KG1 (cell line): ENCODE data around the gene RAB44.
A peak's percentile ranks its signal among the peaks of the same experiment; 100 is the strongest.

ENCODE experiments used
- DNase-seq: peaks from one replicate; lab custom pipeline; 2025; lab: John Stamatoyannopoulos, UW

Gene RAB44

GRCh38 chr6:36669002-36669401 is 28.6 kb upstream of the RAB44 start:
- DNase-seq, result no peak

GRCh38 chr6:36670271-36670670 is 27.4 kb upstream of the RAB44 start:
- DNase-seq, result no peak

GRCh38 chr6:36671687-36672375 is 25.8 kb upstream of the RAB44 start:
- DNase-seq, result no peak

GRCh38 chr6:36673882-36674281 is 23.7 kb upstream of the RAB44 start:
- no peak for DNase-seq

GRCh38 chr6:36674942-36675341 is 22.7 kb upstream of the RAB44 start:
- DNase-seq, result no peak

- DNase-seq, result no peak
Measured at GRCh38 chr6:36676141-36677058, 21.2 kb upstream of the RAB44 start.

GRCh38 chr6:36677059-36677749 is 20.4 kb upstream of the RAB44 start:
- no peak for DNase-seq

GRCh38 chr6:36677753-36678487 is 19.7 kb upstream of the RAB44 start:
- no peak for DNase-seq

- DNase-seq, result peak; percentile 21
Measured at GRCh38 chr6:36678488-36679042, 19.1 kb upstream of the RAB44 start, which contains the start of gene CDKN1A. CDKN1A (plus strand) TSS chr6:36678714; CDS start chr6:36684102, 5,388 bp downstream.

- no peak for DNase-seq
Measured at GRCh38 chr6:36679043-36679833, 18.4 kb upstream of the RAB44 start.

GRCh38 chr6:36682328-36683144 is 15.1 kb upstream of the RAB44 start:
- peak; percentile 48 for DNase-seq

GRCh38 chr6:36683145-36683655 is 14.4 kb upstream of the RAB44 start:
- no peak for DNase-seq

GRCh38 chr6:36683656-36684446 is 13.8 kb upstream of the RAB44 start:
- DNase-seq, result no peak

GRCh38 chr6:36684447-36684812 is 13.2 kb upstream of the RAB44 start:
- DNase-seq, result no peak

GRCh38 chr6:36685166-36685924 is 12.3 kb upstream of the RAB44 start:
- DNase-seq, result no peak

- no peak for DNase-seq
Measured at GRCh38 chr6:36685926-36686667, 11.5 kb upstream of the RAB44 start.
